Body of pancreas (tissue), 4 donors: ENCODE measurements around the gene SEMA6B. TPM values are rescaled to one million over a fixed set of nuclear protein-coding genes. Genes with fewer than 3 reads are reported as not detected.

Source experiments
- ATAC-seq: fragments of 150-250 bp; one replicate; pipeline ENCODE4 v1.9.1; 2016
- DNase-seq, 4 donors: peaks; one replicate each; pipeline ENCODE4 v3.0.0-alpha.2; 2019
- H3K27ac ChIP-seq, 4 donors: fragments of 200-600 bp; sonication (generic); 1 replicate in 3 of 4; 2 replicates in 1 of 4; pipeline versions ENCODE4 v1.5.1 to v1.6.1; 2016 to 2019; ENCODE audit warnings: mild to moderate bottlenecking in 1 of 4, mixed read lengths in 1 of 4, moderate library complexity in 1 of 4
- H3K27me3 ChIP-seq, 2 donors: fragments of 200-600 bp; sonication (generic); one replicate each; pipeline ENCODE4 v1.6.0; 2016; ENCODE audit warnings: mild to moderate bottlenecking in 1 of 2
- H3K36me3 ChIP-seq, 2 donors: fragments of 200-600 bp; sonication (generic); replicated peaks in 1 of 2; 2 replicates each; pipeline ENCODE4 v1.5.1; 2016; ENCODE audit warnings: low read depth in 2 of 2; ENCODE audit not compliant: insufficient read depth in 1 of 2
- H3K4me1 ChIP-seq: fragments of 200-600 bp; sonication (generic); one replicate; pipeline ENCODE4 v1.6.0; 2016
- H3K4me3 ChIP-seq, 2 donors: fragments of 200-600 bp; sonication (generic); 1 replicate in 1 of 2; 2 replicates in 1 of 2; pipeline ENCODE4 v1.5.1; 2016 to 2019
- H3K9me3 ChIP-seq, 3 donors: fragments of 200-600 bp; sonication (generic); 1 replicate in 2 of 3; 2 replicates in 1 of 3; pipeline ENCODE4 v1.5.1; 2016
- CTCF ChIP-seq, 7 experiments: fragments of 450-650 bp in 4 of 7; fragments of 200-600 bp in 3 of 7; sonication (generic) in 3 of 7; IDR thresholded peaks; one replicate each; pipeline ENCODE4 v1.5.1; 2016 to 2019; ENCODE audit warnings: antibody characterized with exemption in 7 of 7
- POLR2A ChIP-seq, 3 donors: fragments of 450-650 bp; IDR thresholded peaks; one replicate each; pipeline ENCODE4 v1.6.1; 2016; ENCODE audit warnings: antibody characterized with exemption in 3 of 3, mild to moderate bottlenecking in 2 of 3
- WGBS, 2 donors: methylation state at CpG; one replicate each; pipeline ENCODE4 v1.1.5; 2017; 5-methylcytosine and 5-hydroxymethylcytosine counted together
- intact Hi-C: fragments of 100-400 bp; cut with DNase I; formaldehyde crosslinking; loops from one replicate; pipeline ENCODE4 v1.15.1; 2023
- total RNA-seq, 2 donors: library from RNA; depleted of rRNA; stranded (reverse); fragments of >200 nt; gene quantifications; one replicate each; pipeline ENCODE4 v1.1.0, GENCODE V29; 2016

Gene SEMA6B
- total RNA-seq, 2 donors from 2014 or later = 6.0 to 11.5 TPM

GRCh38 chr19:4571305-4571917 is 11.9 kb upstream of the SEMA6B start:
- peaks cover 0 to 14% of the 10 kb centered on the region in 2 donors for H3K27me3 ChIP-seq
- H3K36me3 ChIP-seq = no peaks in the 10 kb centered on the region
- no peak for TF ChIP-seq CTCF (IDR thresholded peaks at IDR 0.05)
- no peak for TF ChIP-seq POLR2A (IDR thresholded peaks at IDR 0.05)
- H3K4me3 ChIP-seq = no peak overlapping the region
- no peaks in the 10 kb centered on the region for H3K4me1 ChIP-seq
- DNase-seq (no peak), ATAC-seq (no peak)
- H3K27ac ChIP-seq = no peak overlapping the region
- intact Hi-C loops = loop anchor here (10.0 kb wide), 1 partner anchor 63 kb away; the partner anchor contains the start of gene TNFAIP8L1
- WGBS, 2 donors = 57 to 84% methylated on average over 10 to 22 of the region's 22 CpGs
- H3K9me3 ChIP-seq = no peaks in the 10 kb centered on the region

- TF ChIP-seq POLR2A (IDR thresholded peaks at IDR 0.05) (no peak), CTCF (IDR thresholded peaks at IDR 0.05) (no peak)
- intact Hi-C loops = loop anchor here (10.0 kb wide), 1 partner anchor 64 kb away; the partner anchor contains the start of gene TNFAIP8L1
- H3K27ac ChIP-seq = no peak overlapping the region
- no peaks in the 10 kb centered on the region for H3K36me3 ChIP-seq
- no peaks in the 10 kb centered on the region for H3K4me1 ChIP-seq
- peaks cover 0 to 14% of the 10 kb centered on the region in 2 donors for H3K27me3 ChIP-seq
- WGBS, 2 donors = 84 to 87% methylated on average over 5 of the region's 5 CpGs
- no peak overlapping the region for H3K4me3 ChIP-seq
- no peak for ATAC-seq
- DNase-seq = no peak
- H3K9me3 ChIP-seq = no peaks in the 10 kb centered on the region
These were observed 11.4 kb upstream of the SEMA6B start for GRCh38 chr19:4570916-4571304.

GRCh38 chr19:4570402-4570801 is 10.9 kb upstream of the SEMA6B start:
- intact Hi-C loops = loop anchor here (10.0 kb wide), 1 partner anchor 64 kb away; the partner anchor contains the start of gene TNFAIP8L1
- H3K4me3 ChIP-seq = no peak overlapping the region
- 78 to 82% methylated on average over 11 of the region's 11 CpGs for WGBS, 2 donors
- no peak for TF ChIP-seq CTCF (IDR thresholded peaks at IDR 0.05)
- TF ChIP-seq POLR2A (IDR thresholded peaks at IDR 0.05) = no peak
- no peaks in the 10 kb centered on the region for H3K36me3 ChIP-seq
- H3K27ac ChIP-seq = no peak overlapping the region
- no peaks in the 10 kb centered on the region for H3K4me1 ChIP-seq
- peaks cover 0 to 10% of the 10 kb centered on the region in 2 donors for H3K27me3 ChIP-seq
- DNase-seq (no peak), ATAC-seq (no peak)
- no peaks in the 10 kb centered on the region for H3K9me3 ChIP-seq

- intact Hi-C loops = no loop called here
- TF ChIP-seq CTCF (IDR thresholded peaks at IDR 0.05) (no peak), POLR2A (IDR thresholded peaks at IDR 0.05) (no peak)
- 67 to 72% methylated on average over 7 of the region's 7 CpGs for WGBS, 2 donors
- Histone ChIP-seq H3K9me3 (no peaks in the 10 kb centered on the region), H3K27ac (no peak overlapping the region), H3K27me3 (peaks cover 0 to 4% of the 10 kb centered on the region in 2 donors), H3K36me3 (no peaks in the 10 kb centered on the region), H3K4me1 (no peaks in the 10 kb centered on the region), H3K4me3 (no peak overlapping the region)
- no peak for DNase-seq
- ATAC-seq = no peak
These were observed 9.4 kb upstream of the SEMA6B start for GRCh38 chr19:4568886-4569285.

GRCh38 chr19:4567584-4568071 is 8.1 kb upstream of the SEMA6B start:
- Histone ChIP-seq H3K36me3 (no peaks in the 10 kb centered on the region), H3K4me3 (no peak overlapping the region), H3K27ac (no peak overlapping the region), H3K4me1 (no peaks in the 10 kb centered on the region), H3K9me3 (no peaks in the 10 kb centered on the region), H3K27me3 (no peaks in the 10 kb centered on the region)
- intact Hi-C loops = no loop called here
- 35 to 49% methylated on average over 14 of the region's 14 CpGs for WGBS, 2 donors
- ATAC-seq (peak; percentile 43), DNase-seq (peak in 3 of 4 donors; percentile 43 to 60 (median 57))
- TF ChIP-seq POLR2A (IDR thresholded peaks at IDR 0.05) (no peak), CTCF (IDR thresholded peaks at IDR 0.05) (peak in 6 of 7 experiments; percentile 37 to 67 (median 46))
